H9 (cell line): ENCODE data around the gene NHLRC1. TPM values are rescaled to one million over a fixed set of nuclear protein-coding genes. Genes with fewer than 3 reads are reported as not detected.

Experiments used
- DNase-seq: peaks from one replicate; pipeline ENCODE4 v3.0.0-alpha.2; 2017
- H2AFZ ChIP-seq: one replicate; pipeline ENCODE4 v1.6.1; 2013; ENCODE audit warnings: mild to moderate bottlenecking, low read length, control low read depth, moderate library complexity
- H2AK5ac ChIP-seq: 2 replicates; pipeline ENCODE4 v1.6.1; 2013; ENCODE audit warnings: low read length, control low read depth, mixed read lengths; ENCODE audit not compliant: insufficient read length
- H2BK120ac ChIP-seq: one replicate; pipeline ENCODE4 v1.6.1; 2013; ENCODE audit warnings: low read depth, mild to moderate bottlenecking, low read length, control low read depth, inconsistent platforms; ENCODE audit not compliant: poor library complexity, severe bottlenecking
- H2BK12ac ChIP-seq: 2 replicates; pipeline ENCODE4 v1.6.1; 2013; ENCODE audit warnings: low read length, control low read depth, mixed read lengths, low read depth; ENCODE audit not compliant: insufficient read length
- H2BK15ac ChIP-seq: 2 replicates; pipeline ENCODE4 v1.6.1; 2013; ENCODE audit warnings: low read depth, low read length, control low read depth
- H2BK20ac ChIP-seq: one replicate; pipeline ENCODE4 v1.6.1; 2013; ENCODE audit warnings: low read depth, mild to moderate bottlenecking, low read length, control low read depth, inconsistent platforms; ENCODE audit not compliant: poor library complexity, severe bottlenecking
- H2BK5ac ChIP-seq: 2 replicates; pipeline ENCODE4 v1.6.1; 2013; ENCODE audit warnings: low read length, control low read depth, mixed read lengths; ENCODE audit not compliant: insufficient read length
- H3K14ac ChIP-seq: 2 replicates; pipeline ENCODE4 v1.6.1; 2013; ENCODE audit warnings: low read length, control low read depth; ENCODE audit not compliant: insufficient read depth
- H3K18ac ChIP-seq: 2 replicates; pipeline ENCODE4 v1.6.1; 2013; ENCODE audit warnings: low read depth, mild to moderate bottlenecking, mixed read lengths, low read length, control low read depth; ENCODE audit not compliant: insufficient read length
- H3K23ac ChIP-seq: 2 replicates; pipeline ENCODE4 v1.6.1; 2013; ENCODE audit warnings: low read length, control low read depth, mixed read lengths, low read depth; ENCODE audit not compliant: insufficient read length
- H3K23me2 ChIP-seq: 2 replicates; pipeline ENCODE4 v1.6.1; 2013; ENCODE audit warnings: low read depth, mild to moderate bottlenecking, mixed read lengths, low read length, control low read depth; ENCODE audit not compliant: insufficient read length, poor library complexity, severe bottlenecking
- H3K27ac ChIP-seq: 2 replicates; pipeline ENCODE4 v1.5.1; 2013; ENCODE audit warnings: low read length, control low read depth, mixed read lengths, low read depth; ENCODE audit not compliant: insufficient read length
- H3K27me3 ChIP-seq: 2 replicates; pipeline ENCODE4 v1.6.1; 2013; ENCODE audit warnings: low read length, control low read depth, inconsistent platforms; ENCODE audit not compliant: insufficient read depth
- H3K4ac ChIP-seq: 2 replicates; pipeline ENCODE4 v1.6.1; 2013; ENCODE audit warnings: low read depth, mild to moderate bottlenecking, control low read depth, inconsistent platforms, low read length, moderate library complexity
- H3K4me1 ChIP-seq: 2 replicates; pipeline ENCODE4 v1.6.1; 2013; ENCODE audit warnings: low read length, control low read depth, inconsistent platforms; ENCODE audit not compliant: insufficient read depth
- H3K4me2 ChIP-seq: 2 replicates; pipeline ENCODE4 v1.6.1; 2013; ENCODE audit warnings: low read length, control low read depth, mixed read lengths; ENCODE audit not compliant: insufficient read length, insufficient read depth
- H3K56ac ChIP-seq: 2 replicates; pipeline ENCODE4 v1.6.1; 2013; ENCODE audit warnings: low read depth, mild to moderate bottlenecking, mixed read lengths, low read length, control low read depth; ENCODE audit not compliant: insufficient read length
- H3K79me1 ChIP-seq: 2 replicates; pipeline ENCODE4 v1.6.1; 2013; ENCODE audit warnings: low read depth, mild to moderate bottlenecking, moderate library complexity, low read length, control low read depth, inconsistent platforms; ENCODE audit not compliant: insufficient read depth, poor library complexity, severe bottlenecking
- H3K79me2 ChIP-seq: 2 replicates; pipeline ENCODE4 v1.6.1; 2013; ENCODE audit warnings: low read length, control low read depth, inconsistent platforms; ENCODE audit not compliant: insufficient read depth
- H3K9ac ChIP-seq: 2 replicates; pipeline ENCODE4 v1.6.1; 2013; ENCODE audit warnings: low read length, control low read depth, mixed read lengths; ENCODE audit not compliant: insufficient read length; ENCODE audit errors: extremely low read depth
- H3K9me3 ChIP-seq: one replicate; pipeline ENCODE4 v1.6.1; 2013; ENCODE audit warnings: low read depth, low read length, inconsistent platforms; ENCODE audit not compliant: control insufficient read depth
- H3T11ph ChIP-seq: one replicate; pipeline ENCODE4 v1.6.1; 2013; ENCODE audit warnings: mild to moderate bottlenecking, low read length, control low read depth, inconsistent platforms
- H4K20me1 ChIP-seq: one replicate; pipeline ENCODE4 v1.6.1; 2013; ENCODE audit not compliant: control insufficient read depth, insufficient read length, insufficient read depth
- H4K5ac ChIP-seq: 2 replicates; pipeline ENCODE4 v1.6.1; 2013; ENCODE audit warnings: low read depth, mild to moderate bottlenecking, mixed read lengths, low read length, control low read depth; ENCODE audit not compliant: insufficient read length
- H4K8ac ChIP-seq: replicated peaks from 2 replicates; pipeline ENCODE4 v1.6.1; 2013; ENCODE audit warnings: low read length, control low read depth, mixed read lengths, low read depth; ENCODE audit not compliant: insufficient read length
- H4K91ac ChIP-seq: 2 replicates; pipeline ENCODE4 v1.6.1; 2013; ENCODE audit warnings: low read depth, mild to moderate bottlenecking, moderate library complexity, mixed read lengths, low read length, control low read depth; ENCODE audit not compliant: insufficient read length
- H3K27ac Mint-ChIP-seq, 3 experiments: 2 replicates in 2 of 3; 3 replicates in 1 of 3; pipeline ENCODE4 v1.8.0; 2020 to 2021; ENCODE audit warnings: mixed read lengths in 3 of 3, mild to moderate bottlenecking in 1 of 3, moderate library complexity in 1 of 3
- H3K27me3 Mint-ChIP-seq: 2 replicates; pipeline ENCODE4 v1.8.0; 2021; ENCODE audit warnings: low read depth, mild to moderate bottlenecking, moderate library complexity, mixed read lengths
- H3K36me3 Mint-ChIP-seq, 3 experiments: 2 replicates in 2 of 3; 3 replicates in 1 of 3; pipeline ENCODE4 v1.8.0; 2020 to 2021; ENCODE audit warnings: low read depth in 3 of 3, mixed read lengths in 3 of 3; ENCODE audit not compliant: insufficient read depth in 1 of 3
- H3K4me1 Mint-ChIP-seq, 2 experiments: 2 replicates each; pipeline ENCODE4 v1.8.0; 2020; ENCODE audit warnings: mixed read lengths in 2 of 2
- H3K4me3 Mint-ChIP-seq, 2 experiments: 2 replicates in 1 of 2; 3 replicates in 1 of 2; pipeline ENCODE4 v1.8.0; 2020 to 2021; ENCODE audit warnings: mild to moderate bottlenecking in 2 of 2, mixed read lengths in 2 of 2, moderate library complexity in 1 of 2
- H3K9me3 Mint-ChIP-seq, 2 experiments: 2 replicates in 1 of 2; 3 replicates in 1 of 2; pipeline ENCODE4 v1.8.0; 2020; ENCODE audit warnings: mild to moderate bottlenecking in 2 of 2, mixed read lengths in 2 of 2, moderate library complexity in 1 of 2
- WGBS: extraction: QIAGEN DNeasy Blood & Tissue Kit; methylation state at CpG from one replicate; pipeline ENCODE4 v1.1.7; 2013; ENCODE audit warnings: missing lambda C conversion rate, low lambda C conversion rate, mixed read lengths; ENCODE audit not compliant: insufficient read length; ENCODE audit errors: extremely low coverage; 5-methylcytosine and 5-hydroxymethylcytosine counted together
- total RNA-seq: library from RNA; stranded (reverse); gene quantifications from 2 replicates; pipeline ENCODE4 v1.2.1, GENCODE V29; 2021
- TF ChIP-seq, protein P1 (sequence below): fragments of 200-600 bp; sonication (generic); conservative IDR thresholded peaks from 3 replicates; pipeline ENCODE4 v1.8.0; 2021; ENCODE audit warnings: antibody characterized with exemption, mild to moderate bottlenecking

The NHLRC1 gene
- total RNA-seq, 1 experiment from 2014 or later: 1.5 TPM

GRCh38 chr6:18087396-18088165, 34.9 kb downstream of the NHLRC1 start:
- Histone ChIP-seq H4K8ac (no peak overlapping the region), H2BK12ac (no peak overlapping the region), H4K91ac (no peak overlapping the region), H3K14ac (no peak overlapping the region), H2AK5ac (no peak overlapping the region), H3K4ac (no peak overlapping the region), H2AFZ (no peak overlapping the region), H2BK15ac (no peak overlapping the region), H3K27me3 (no peaks in the 10 kb centered on the region), H3K79me2 (no peaks in the 10 kb centered on the region), H2BK20ac (no peak overlapping the region), H3K9ac (no peak overlapping the region), H3T11ph (no peak overlapping the region), H4K20me1 (no peaks in the 10 kb centered on the region), H3K56ac (no peak overlapping the region), H3K4me1 (no peaks in the 10 kb centered on the region), H3K27ac (no peak overlapping the region), H4K5ac (no peak overlapping the region), H2BK5ac (no peak overlapping the region), H3K23ac (no peak overlapping the region), H3K9me3 (no peaks in the 10 kb centered on the region), H3K18ac (no peak overlapping the region), H3K23me2 (no peaks in the 10 kb centered on the region), H3K4me2 (no peak overlapping the region), H3K79me1 (no peaks in the 10 kb centered on the region), H2BK120ac (no peak overlapping the region)
- TF ChIP-seq, protein P1, sequence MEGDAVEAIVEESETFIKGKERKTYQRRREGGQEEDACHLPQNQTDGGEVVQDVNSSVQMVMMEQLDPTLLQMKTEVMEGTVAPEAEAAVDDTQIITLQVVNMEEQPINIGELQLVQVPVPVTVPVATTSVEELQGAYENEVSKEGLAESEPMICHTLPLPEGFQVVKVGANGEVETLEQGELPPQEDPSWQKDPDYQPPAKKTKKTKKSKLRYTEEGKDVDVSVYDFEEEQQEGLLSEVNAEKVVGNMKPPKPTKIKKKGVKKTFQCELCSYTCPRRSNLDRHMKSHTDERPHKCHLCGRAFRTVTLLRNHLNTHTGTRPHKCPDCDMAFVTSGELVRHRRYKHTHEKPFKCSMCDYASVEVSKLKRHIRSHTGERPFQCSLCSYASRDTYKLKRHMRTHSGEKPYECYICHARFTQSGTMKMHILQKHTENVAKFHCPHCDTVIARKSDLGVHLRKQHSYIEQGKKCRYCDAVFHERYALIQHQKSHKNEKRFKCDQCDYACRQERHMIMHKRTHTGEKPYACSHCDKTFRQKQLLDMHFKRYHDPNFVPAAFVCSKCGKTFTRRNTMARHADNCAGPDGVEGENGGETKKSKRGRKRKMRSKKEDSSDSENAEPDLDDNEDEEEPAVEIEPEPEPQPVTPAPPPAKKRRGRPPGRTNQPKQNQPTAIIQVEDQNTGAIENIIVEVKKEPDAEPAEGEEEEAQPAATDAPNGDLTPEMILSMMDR: no peak
- DNase-seq: no peak
- whole genome bisulfite sequencing: no CpG with 5 or more reads among the region's 5 CpGs
- peaks cover 0 to 15% (median 13%) of the 10 kb centered on the region in 3 experiments; a peak in 5 of 7 replicates for H3K36me3 Mint-ChIP-seq
- H3K27ac Mint-ChIP-seq: no peak overlapping the region; a peak in 2 of 7 replicates
- H3K9me3 Mint-ChIP-seq: peaks cover 8 to 13% of the 10 kb centered on the region in 2 experiments; a peak in 4 of 5 replicates
- H3K4me1 Mint-ChIP-seq: peaks cover 4 to 8% of the 10 kb centered on the region in 2 experiments; a peak in 3 of 4 replicates
- H3K4me3 Mint-ChIP-seq: no peak overlapping the region
- peaks cover 2% of the 10 kb centered on the region; the same call in 1 of the 2 replicates for H3K27me3 Mint-ChIP-seq
